Astrocyte (in vitro differentiated cells and primary cell): Measurements from ENCODE around the gene SLC24A4. TPM values are rescaled to one million over a fixed set of nuclear protein-coding genes. Genes with fewer than 3 reads are reported as not detected.

ENCODE experiments used
- DNase-seq: peaks from one replicate; pipeline ENCODE4 v3.0.0-alpha.2; 2010; ENCODE audit warnings: low read depth
- FAIRE-seq: peaks from 2 replicates; lab custom pipeline; 2011; peaks lifted over from hg19 to GRCh38; lab: Jason Lieb, UNC
- H2AFZ ChIP-seq: 2 replicates; pipeline ENCODE4 v1.6.0; 2012; ENCODE audit warnings: low read depth, low read length, inconsistent platforms
- H3K27ac ChIP-seq: 2 replicates; pipeline ENCODE4 v1.5.1; 2011; ENCODE audit warnings: low read depth, low read length, inconsistent platforms
- H3K27me3 ChIP-seq: 2 replicates; pipeline ENCODE4 v1.6.0; 2011; ENCODE audit warnings: low read length, inconsistent platforms; ENCODE audit not compliant: insufficient read depth
- H3K36me3 ChIP-seq: 2 replicates; pipeline ENCODE4 v1.5.1; 2011; ENCODE audit warnings: low read length, inconsistent platforms; ENCODE audit not compliant: insufficient read depth
- H3K4me1 ChIP-seq: 2 replicates; pipeline ENCODE4 v1.5.1; 2011; ENCODE audit warnings: low read length, inconsistent platforms; ENCODE audit not compliant: insufficient read depth
- H3K4me2 ChIP-seq: 2 replicates; pipeline ENCODE4 v1.6.0; 2012; ENCODE audit warnings: low read length, inconsistent platforms
- H3K4me3 ChIP-seq: 2 replicates; pipeline ENCODE4 v1.5.1; 2011; ENCODE audit warnings: low read depth, mild to moderate bottlenecking, low read length, inconsistent platforms; ENCODE audit not compliant: insufficient read depth
- H3K79me2 ChIP-seq: 2 replicates; pipeline ENCODE4 v1.6.0; 2012; ENCODE audit warnings: mild to moderate bottlenecking, low read length, inconsistent platforms; ENCODE audit not compliant: insufficient read depth
- H3K9ac ChIP-seq: 2 replicates; pipeline ENCODE4 v1.6.0; 2012; ENCODE audit warnings: mild to moderate bottlenecking, low read length, inconsistent platforms
- H3K9me3 ChIP-seq: 2 replicates; pipeline ENCODE4 v1.5.1; 2012; ENCODE audit warnings: low read depth, mild to moderate bottlenecking, low read length, inconsistent platforms; ENCODE audit not compliant: insufficient read depth
- H4K20me1 ChIP-seq: 2 replicates; pipeline ENCODE4 v1.6.0; 2012; ENCODE audit warnings: low read length, inconsistent platforms; ENCODE audit not compliant: insufficient read depth
- H3K27ac Mint-ChIP-seq: one replicate; pipeline ENCODE4 v1.8.0; 2021; ENCODE audit warnings: mild to moderate bottlenecking, mixed read lengths; ENCODE audit not compliant: unreplicated experiment
- H3K27me3 Mint-ChIP-seq: one replicate; pipeline ENCODE4 v1.8.0; 2021; ENCODE audit warnings: low read depth, mixed read lengths; ENCODE audit not compliant: unreplicated experiment
- H3K36me3 Mint-ChIP-seq: one replicate; pipeline ENCODE4 v1.8.0; 2021; ENCODE audit warnings: low read depth, mixed read lengths; ENCODE audit not compliant: unreplicated experiment
- H3K4me1 Mint-ChIP-seq: one replicate; pipeline ENCODE4 v1.8.0; 2021; ENCODE audit warnings: low read depth, mixed read lengths; ENCODE audit not compliant: unreplicated experiment
- H3K4me3 Mint-ChIP-seq: one replicate; pipeline ENCODE4 v1.8.0; 2021; ENCODE audit warnings: mild to moderate bottlenecking, moderate library complexity, mixed read lengths; ENCODE audit not compliant: unreplicated experiment
- H3K9me3 Mint-ChIP-seq: one replicate; pipeline ENCODE4 v1.8.0; 2021; ENCODE audit warnings: mild to moderate bottlenecking, mixed read lengths; ENCODE audit not compliant: unreplicated experiment
- CTCF ChIP-seq: IDR thresholded peaks from 2 replicates; pipeline ENCODE4 v1.5.1; 2011; ENCODE audit warnings: low read depth, mild to moderate bottlenecking, inconsistent platforms, low read length, moderate library complexity; ENCODE audit not compliant: insufficient read depth
- EZH2 ChIP-seq: IDR thresholded peaks from 2 replicates; pipeline ENCODE4 v1.6.1; 2012; ENCODE audit warnings: mild to moderate bottlenecking, low read length, inconsistent platforms; ENCODE audit not compliant: insufficient read depth
- total RNA-seq: library from RNA; stranded (reverse); gene quantifications from 2 replicates; pipeline ENCODE4 v1.2.1, GENCODE V29; 2021

SLC24A4 gene
- total RNA-seq, 1 donor from 2014 or later = not detected

- H3K36me3 Mint-ChIP-seq = peaks cover 2% of the 10 kb centered on the region
- H3K36me3 ChIP-seq = no peaks in the 10 kb centered on the region
- H3K79me2 ChIP-seq = no peaks in the 10 kb centered on the region
- peaks cover 10% of the 10 kb centered on the region for H3K27me3 Mint-ChIP-seq
- no peak overlapping the region for H3K4me3 ChIP-seq
- H3K4me3 Mint-ChIP-seq = no peak overlapping the region
- H3K4me2 ChIP-seq = no peak overlapping the region
- H3K27ac ChIP-seq = no peak overlapping the region
- H3K4me1 ChIP-seq = peaks cover 5% of the 10 kb centered on the region
- no peak for FAIRE-seq
- DNase-seq = no peak
- no peaks in the 10 kb centered on the region for H3K27me3 ChIP-seq
- H3K9me3 Mint-ChIP-seq = peaks cover 20% of the 10 kb centered on the region
- TF ChIP-seq EZH2 = no peak
- H2AFZ ChIP-seq = no peak overlapping the region
- no peaks in the 10 kb centered on the region for H4K20me1 ChIP-seq
- H3K4me1 Mint-ChIP-seq = peaks cover 7% of the 10 kb centered on the region
- H3K9me3 ChIP-seq = no peaks in the 10 kb centered on the region
- no peak overlapping the region for H3K27ac Mint-ChIP-seq
- no peak overlapping the region for H3K9ac ChIP-seq
These were observed 84.4 kb downstream of the SLC24A4 start for GRCh38 chr14:92407410-92407809.

GRCh38 chr14:92409043-92409442, 86.1 kb downstream of the SLC24A4 start:
- Mint-ChIP-seq H3K4me1 (peaks cover 7% of the 10 kb centered on the region), H3K4me3 (no peak overlapping the region), H3K9me3 (peaks cover 19% of the 10 kb centered on the region), H3K27ac (no peak overlapping the region), H3K27me3 (peaks cover 22% of the 10 kb centered on the region), H3K36me3 (peaks cover 2% of the 10 kb centered on the region)
- Histone ChIP-seq H3K79me2 (no peaks in the 10 kb centered on the region), H3K4me1 (peaks cover 5% of the 10 kb centered on the region), H3K9me3 (no peaks in the 10 kb centered on the region), H3K27ac (no peak overlapping the region), H2AFZ (no peak overlapping the region), H4K20me1 (no peaks in the 10 kb centered on the region), H3K36me3 (no peaks in the 10 kb centered on the region), H3K27me3 (peaks cover 2% of the 10 kb centered on the region), H3K4me3 (no peak overlapping the region), H3K9ac (no peak overlapping the region), H3K4me2 (no peak overlapping the region)
- DNase-seq (no peak), FAIRE-seq (no peak)
- TF ChIP-seq EZH2 = no peak
- TF ChIP-seq CTCF = no peak

- peaks cover 2% of the 10 kb centered on the region for H3K27me3 ChIP-seq
- Mint-ChIP-seq H3K27me3 (peaks cover 20% of the 10 kb centered on the region), H3K27ac (no peak overlapping the region), H3K36me3 (peaks cover 2% of the 10 kb centered on the region), H3K4me3 (no peak overlapping the region), H3K4me1 (peaks cover 7% of the 10 kb centered on the region), H3K9me3 (peaks cover 11% of the 10 kb centered on the region)
- H3K4me2 ChIP-seq = no peak overlapping the region
- no peak overlapping the region for H3K9ac ChIP-seq
- no peaks in the 10 kb centered on the region for H3K79me2 ChIP-seq
- no peak overlapping the region for H2AFZ ChIP-seq
- no peak overlapping the region for H3K4me3 ChIP-seq
- DNase-seq = no peak
- H3K36me3 ChIP-seq = no peaks in the 10 kb centered on the region
- no peak overlapping the region for H3K27ac ChIP-seq
- peaks cover 5% of the 10 kb centered on the region for H3K4me1 ChIP-seq
- H3K9me3 ChIP-seq = no peaks in the 10 kb centered on the region
- no peak for FAIRE-seq
- TF ChIP-seq CTCF (no peak), EZH2 (no peak)
- no peaks in the 10 kb centered on the region for H4K20me1 ChIP-seq
These were observed 88.2 kb downstream of the SLC24A4 start for GRCh38 chr14:92411135-92411534.
